ENCODE measurements around the gene TOE1.

TOE1 gene

GRCh38 chr1:45321444-45321843, 18.5 kb upstream of the TOE1 start:
- peaks cover 11% of the 10 kb centered on the region for H3K4me1 ChIP-seq (ENCODE audit: low read depth, poor library complexity, severe bottlenecking)
- H3K4me3 ChIP-seq (IDR thresholded peaks at IDR 0.05; ENCODE audit: insufficient read depth, low read depth, low read length): no peak overlapping the region
- H2AFZ ChIP-seq (ENCODE audit: low read depth): no peak overlapping the region

GRCh38 chr1:45322486-45323040, 17.4 kb upstream of the TOE1 start:
- no peaks in the 10 kb centered on the region for H3K36me3 ChIP-seq (ENCODE audit: insufficient read depth)
- H3K27me3 ChIP-seq (ENCODE audit: insufficient read depth, low read depth): no peaks in the 10 kb centered on the region
- peaks cover 7% of the 10 kb centered on the region for H3K79me2 ChIP-seq (ENCODE audit: insufficient read depth, low read depth)
- peaks cover 15% of the 10 kb centered on the region for H3K4me1 ChIP-seq (ENCODE audit: low read depth, poor library complexity, severe bottlenecking)
- H3K4me3 ChIP-seq (IDR thresholded peaks at IDR 0.05; ENCODE audit: insufficient read depth, low read depth, low read length): no peak overlapping the region
- H3K4me2 ChIP-seq: no peak overlapping the region
- H3K27ac ChIP-seq: no peak overlapping the region
- H2AFZ ChIP-seq (ENCODE audit: low read depth): no peak overlapping the region
- H4K20me1 ChIP-seq (ENCODE audit: insufficient read depth): no peaks in the 10 kb centered on the region
- TF ChIP-seq CTCF (conservative IDR thresholded peaks at IDR 0.05; ENCODE audit: low read depth, low read length): no peak
- H3K9ac ChIP-seq: no peak overlapping the region

More at GRCh38 chr1:45321444-45321843, 18.5 kb upstream of the TOE1 start:
- H4K20me1 ChIP-seq (ENCODE audit: insufficient read depth): no peaks in the 10 kb centered on the region
- no peaks in the 10 kb centered on the region for H3K79me2 ChIP-seq (ENCODE audit: insufficient read depth, low read depth)
- H3K27ac ChIP-seq: no peak overlapping the region
- H3K9ac ChIP-seq: no peak overlapping the region
- no peaks in the 10 kb centered on the region for H3K36me3 ChIP-seq (ENCODE audit: insufficient read depth)
- no peak overlapping the region for H3K4me2 ChIP-seq
- H3K27me3 ChIP-seq (ENCODE audit: insufficient read depth, low read depth): no peaks in the 10 kb centered on the region
- TF ChIP-seq CTCF (conservative IDR thresholded peaks at IDR 0.05; ENCODE audit: low read depth, low read length): no peak

GRCh38 chr1:45325851-45326506, 14.0 kb upstream of the TOE1 start:
- Histone ChIP-seq H3K4me2 (peak overlapping the region; percentile 94), H3K9ac (peak overlapping the region; percentile 83; the same call in 1 of the 2 replicates), H2AFZ (ENCODE audit: low read depth) (peak overlapping the region; percentile 81)

More at GRCh38 chr1:45325851-45326506, 14.0 kb upstream of the TOE1 start:
- Histone ChIP-seq H3K79me2 (ENCODE audit: insufficient read depth, low read depth) (peaks cover 13% of the 10 kb centered on the region), H3K27ac (no peak overlapping the region), H3K36me3 (ENCODE audit: insufficient read depth) (no peaks in the 10 kb centered on the region), H3K27me3 (ENCODE audit: insufficient read depth, low read depth) (no peaks in the 10 kb centered on the region), H3K4me1 (ENCODE audit: low read depth, poor library complexity, severe bottlenecking) (peaks cover 28% of the 10 kb centered on the region), H3K4me3 (IDR thresholded peaks at IDR 0.05; ENCODE audit: insufficient read depth, low read depth, low read length) (peak overlapping the region; percentile 80), H4K20me1 (ENCODE audit: insufficient read depth) (no peaks in the 10 kb centered on the region)
- TF ChIP-seq CTCF (conservative IDR thresholded peaks at IDR 0.05; ENCODE audit: low read depth, low read length): no peak

Measured in KMS-11 (cell line).